Stimulated activated CD4-positive, alpha-beta T cell treated with anti-CD3 and anti-CD28 coated beads, Interleukin-12 subunit alpha, Interleukin-12 subunit beta, amount 100 ng/mL, for 4 hours (primary cell): ENCODE data around the gene POLDIP3.
A peak's percentile ranks its signal among the peaks of the same experiment; 100 is the strongest.

Source experiments
- DNase-seq: peaks from one replicate; pipeline ENCODE4 v3.0.0-alpha.2; 2020

The POLDIP3 gene

GRCh38 chr22:42642806-42643633 is 28.3 kb upstream of the POLDIP3 start:
- no peak for DNase-seq

DNA sequence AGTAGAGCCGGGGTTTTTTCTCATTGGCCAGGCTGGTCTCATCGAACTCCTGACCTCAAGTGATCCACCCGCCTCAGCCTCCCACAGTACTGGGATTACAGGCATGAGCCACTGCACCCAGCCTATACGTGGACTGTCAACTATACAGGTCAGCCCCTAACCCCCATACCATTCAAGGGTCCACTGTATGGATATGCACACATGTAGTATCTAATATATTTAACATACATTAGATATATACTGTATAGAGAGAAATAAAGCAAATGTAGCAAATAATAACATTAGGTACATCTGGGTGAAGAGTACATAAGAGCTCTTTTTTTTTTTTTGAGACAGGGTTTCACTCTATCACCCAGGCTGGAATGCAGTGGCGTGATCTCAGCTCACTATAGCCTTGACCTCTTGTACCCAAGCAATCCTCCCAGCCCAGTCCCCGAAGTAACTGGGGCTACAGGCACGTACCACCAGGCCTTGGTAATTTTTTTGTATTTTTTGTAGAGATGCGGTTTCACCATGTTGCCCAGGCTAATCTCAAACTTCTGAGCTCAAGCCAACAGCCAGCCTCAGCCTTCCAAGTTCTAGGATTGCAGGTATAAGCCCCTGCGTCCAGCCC is 27.2 kb upstream of the POLDIP3 start:
- no peak for DNase-seq

GRCh38 chr22:42639541-42640241 is 25.0 kb upstream of the POLDIP3 start:
- no peak for DNase-seq

GRCh38 chr22:42637555-42637954 is 22.9 kb upstream of the POLDIP3 start:
- DNase-seq = no peak

DNA sequence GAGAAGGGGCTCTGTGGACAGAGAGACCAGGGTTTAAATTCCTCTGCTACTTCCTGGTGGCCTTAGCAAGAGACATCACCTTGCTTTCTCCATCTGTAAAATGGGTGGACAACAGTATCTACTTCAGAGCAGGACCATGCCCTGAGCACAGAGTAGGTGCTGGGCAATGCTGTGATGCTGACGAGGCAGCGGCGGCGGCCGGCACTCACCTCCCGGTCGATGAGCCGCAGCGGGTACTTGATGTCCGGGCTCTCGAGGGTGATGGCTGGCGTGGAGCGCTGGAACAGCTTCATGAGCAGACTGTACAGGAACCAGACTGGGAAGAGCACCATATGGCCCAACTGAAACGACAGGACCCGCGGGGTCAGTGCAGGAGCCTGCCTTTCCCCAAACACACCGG is 21.8 kb upstream of the POLDIP3 start:
- no peak for DNase-seq

DNA sequence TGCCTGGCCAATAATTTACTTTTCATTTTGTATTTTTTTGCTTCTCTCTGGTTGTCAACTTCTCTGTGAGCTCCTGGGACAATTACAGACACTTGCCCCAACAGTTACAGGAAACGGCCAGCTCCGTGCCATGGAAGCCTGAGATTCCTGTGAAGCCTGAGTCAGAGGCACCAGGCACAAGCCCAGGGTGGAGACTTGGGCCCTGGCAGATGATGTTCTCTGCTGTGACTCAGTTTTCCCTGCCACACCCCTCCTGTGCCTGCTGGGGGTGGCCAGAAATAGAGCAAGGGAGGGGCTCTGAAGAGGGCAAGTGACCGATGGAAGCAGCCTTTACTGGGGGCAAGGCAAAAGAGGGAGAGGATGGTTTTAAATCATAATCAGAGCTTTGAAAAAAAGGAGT is 20.8 kb upstream of the POLDIP3 start:
- DNase-seq = no peak

- no peak for DNase-seq
Measured at GRCh38 chr22:42633013-42633412, 18.3 kb upstream of the POLDIP3 start.

GRCh38 chr22:42632096-42632495 is 17.4 kb upstream of the POLDIP3 start:
- DNase-seq = no peak

- no peak for DNase-seq
Measured at GRCh38 chr22:42630901-42631602, 16.4 kb upstream of the POLDIP3 start.

- DNase-seq = no peak
Measured at GRCh38 chr22:42630211-42630610, 15.5 kb upstream of the POLDIP3 start.

DNA sequence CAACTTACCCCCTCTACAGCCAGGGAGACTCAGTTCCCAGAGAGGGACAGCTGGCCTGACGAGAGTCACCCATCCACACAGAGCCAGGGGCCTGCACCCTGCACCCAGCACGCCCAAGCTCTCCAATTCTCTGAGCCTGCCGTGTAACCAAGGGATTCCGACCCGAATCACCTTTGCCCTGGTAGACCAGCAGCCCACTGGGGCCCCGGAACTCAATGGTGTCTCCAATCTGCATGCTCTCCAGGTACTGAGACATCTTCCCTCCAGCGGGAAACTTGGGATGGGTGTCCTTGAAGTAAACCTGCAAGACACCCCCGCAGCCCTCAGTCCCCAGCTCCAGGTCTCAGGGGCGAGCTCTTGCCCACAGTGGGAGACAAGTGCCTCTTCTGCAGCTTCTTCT is 13.3 kb upstream of the POLDIP3 start:
- no peak for DNase-seq

DNA sequence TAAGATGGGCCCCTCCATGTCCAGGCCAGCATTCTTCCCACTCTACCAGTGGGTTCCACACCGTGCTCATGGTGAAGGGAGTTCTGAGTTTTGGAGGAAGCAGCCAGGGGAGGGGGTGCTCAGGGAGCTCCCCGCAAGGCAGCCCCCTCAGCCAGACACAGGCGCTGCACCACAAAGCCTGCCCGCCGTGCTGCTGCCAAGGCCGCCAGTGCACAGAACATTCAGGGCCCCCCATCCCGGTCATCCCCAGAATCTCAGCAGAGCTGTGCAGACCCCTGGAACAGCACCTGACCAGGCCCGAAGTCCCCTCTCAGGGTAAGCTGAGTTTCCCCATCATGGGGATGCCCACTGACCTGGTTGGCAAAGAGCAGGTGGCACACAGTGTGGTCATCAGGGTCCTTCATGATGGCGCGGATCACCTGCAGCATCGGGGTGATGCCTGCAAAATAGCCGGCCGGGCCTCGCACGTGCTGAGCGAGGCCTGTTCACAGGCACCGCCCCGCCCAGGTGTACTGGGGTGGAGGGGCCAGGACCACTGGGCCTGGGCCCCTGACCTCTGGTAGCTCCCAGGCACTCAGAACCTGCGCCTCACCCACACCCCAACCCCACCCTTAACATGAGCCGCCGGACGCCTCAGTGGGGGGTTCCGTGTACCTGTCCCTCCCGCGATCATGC is 12.4 kb upstream of the POLDIP3 start:
- DNase-seq = no peak

GRCh38 chr22:42626431-42626830 is 11.7 kb upstream of the POLDIP3 start:
- DNase-seq = no peak

- DNase-seq = no peak
Measured at GRCh38 chr22:42625416-42625815, 10.7 kb upstream of the POLDIP3 start.

- no peak for DNase-seq
Measured at GRCh38 chr22:42624551-42625106, 9.9 kb upstream of the POLDIP3 start.

- no peak for DNase-seq
Measured at GRCh38 chr22:42623756-42624441, 9.2 kb upstream of the POLDIP3 start.

DNA sequence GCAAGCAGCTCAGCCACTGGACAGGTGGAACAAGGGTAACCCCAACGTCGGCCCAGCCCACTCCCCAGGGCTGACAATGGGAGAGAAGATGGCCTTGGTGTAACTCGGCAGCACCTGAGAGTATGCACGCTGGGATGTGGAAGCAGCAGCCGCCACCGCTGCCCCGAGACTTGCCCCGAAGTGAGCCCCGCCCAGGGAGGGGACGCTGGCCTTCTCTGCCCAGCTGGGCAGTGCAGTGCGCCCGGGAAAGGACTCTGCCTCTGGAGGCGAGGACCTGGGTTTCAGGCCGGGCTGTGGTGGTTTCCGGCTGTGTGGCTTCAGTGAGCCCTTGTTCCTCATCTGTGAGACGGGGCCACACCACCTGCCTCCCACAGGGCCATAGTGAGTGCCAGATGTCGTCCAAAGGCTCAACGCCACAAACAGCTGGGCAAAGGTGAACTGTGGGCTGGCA is 8.6 kb upstream of the POLDIP3 start:
- no peak for DNase-seq

GRCh38 chr22:42622061-42622710 is 7.5 kb upstream of the POLDIP3 start:
- DNase-seq = no peak

DNA sequence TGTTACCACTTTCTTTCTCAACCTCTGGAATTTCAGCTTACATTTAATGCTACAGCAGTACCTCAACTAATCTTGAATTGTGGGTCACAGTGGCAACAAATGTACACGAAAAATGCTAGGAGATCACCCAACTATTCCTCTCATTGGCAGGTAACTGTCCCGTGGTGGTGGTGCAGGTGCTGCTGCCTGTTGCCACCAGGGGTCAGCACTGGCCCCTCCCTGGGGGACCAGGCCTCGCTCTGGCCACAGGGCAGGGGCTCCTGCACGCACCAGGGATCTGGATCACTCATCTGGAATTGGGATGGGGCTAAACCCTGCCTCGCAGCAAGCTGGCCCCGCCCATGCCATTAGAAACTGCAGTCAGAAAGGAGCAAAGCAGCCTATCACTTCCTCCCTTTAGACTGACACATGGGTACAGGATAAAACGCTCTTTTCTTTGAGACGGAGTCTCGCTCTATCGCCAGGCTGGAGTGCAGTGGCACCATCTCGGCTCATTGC is 6.9 kb upstream of the POLDIP3 start:
- DNase-seq = peak; percentile 56

DNA sequence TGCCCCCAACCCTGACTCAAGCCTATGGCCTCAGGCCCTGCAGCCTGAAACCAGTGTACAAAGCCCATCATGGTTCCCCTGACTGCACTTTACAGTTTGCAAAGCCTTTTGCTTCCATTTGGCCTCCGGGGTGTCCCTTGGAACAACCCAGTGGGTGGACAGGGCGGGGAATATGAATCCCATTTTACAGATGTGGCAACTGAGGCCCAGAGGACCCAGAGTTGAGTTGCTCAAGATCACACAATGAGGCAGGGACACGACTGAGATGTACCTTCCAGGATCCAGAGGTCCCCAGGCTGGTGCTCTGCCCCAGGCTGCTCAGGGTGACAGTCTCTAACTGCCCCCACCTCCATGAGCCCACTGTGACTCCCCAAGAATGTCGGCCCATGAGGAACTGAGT is 5.4 kb upstream of the POLDIP3 start:
- no peak for DNase-seq
